ENCODE data around the gene STAT3.
"Not testable (repeated sequence)": the region's sequence is repeated elsewhere in the genome, so short reads cannot be mapped to it uniquely, and the experiment has no call there.

DNA sequence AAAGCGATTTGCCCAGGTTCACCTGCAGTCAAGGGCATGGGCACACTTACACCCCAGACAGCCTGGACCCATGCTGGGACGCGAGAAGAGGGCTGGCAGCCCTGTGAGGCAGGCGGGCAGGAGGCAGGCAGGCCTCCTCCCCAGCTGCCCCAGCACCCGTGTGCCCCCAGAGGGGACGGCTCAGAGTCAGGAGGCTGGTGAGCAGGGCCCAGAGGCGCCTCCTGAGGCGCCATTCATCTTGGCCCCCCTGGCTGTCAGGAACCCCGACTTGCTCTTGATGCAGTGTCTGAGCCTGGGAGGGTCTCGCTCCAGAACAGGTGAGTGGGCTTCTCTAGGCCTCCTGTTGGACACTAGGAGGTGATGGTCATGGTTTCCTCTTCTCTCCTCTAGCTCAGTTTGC is 88.9 kb downstream of the STAT3 start:
- TF ChIP-seq, protein P1, sequence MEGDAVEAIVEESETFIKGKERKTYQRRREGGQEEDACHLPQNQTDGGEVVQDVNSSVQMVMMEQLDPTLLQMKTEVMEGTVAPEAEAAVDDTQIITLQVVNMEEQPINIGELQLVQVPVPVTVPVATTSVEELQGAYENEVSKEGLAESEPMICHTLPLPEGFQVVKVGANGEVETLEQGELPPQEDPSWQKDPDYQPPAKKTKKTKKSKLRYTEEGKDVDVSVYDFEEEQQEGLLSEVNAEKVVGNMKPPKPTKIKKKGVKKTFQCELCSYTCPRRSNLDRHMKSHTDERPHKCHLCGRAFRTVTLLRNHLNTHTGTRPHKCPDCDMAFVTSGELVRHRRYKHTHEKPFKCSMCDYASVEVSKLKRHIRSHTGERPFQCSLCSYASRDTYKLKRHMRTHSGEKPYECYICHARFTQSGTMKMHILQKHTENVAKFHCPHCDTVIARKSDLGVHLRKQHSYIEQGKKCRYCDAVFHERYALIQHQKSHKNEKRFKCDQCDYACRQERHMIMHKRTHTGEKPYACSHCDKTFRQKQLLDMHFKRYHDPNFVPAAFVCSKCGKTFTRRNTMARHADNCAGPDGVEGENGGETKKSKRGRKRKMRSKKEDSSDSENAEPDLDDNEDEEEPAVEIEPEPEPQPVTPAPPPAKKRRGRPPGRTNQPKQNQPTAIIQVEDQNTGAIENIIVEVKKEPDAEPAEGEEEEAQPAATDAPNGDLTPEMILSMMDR (IDR thresholded peaks at IDR 0.05), result not testable (repeated sequence)
- TF ChIP-seq EZH2 (IDR thresholded peaks at IDR 0.05; ENCODE audit: borderline replicate concordance, insufficient read depth, low read depth, low read length, poor library complexity, severe bottlenecking), result not testable (repeated sequence)

All from B cell (primary cell).